SIG-M5 (cell line): Measurements from ENCODE around the gene PLEKHH3.
A peak's percentile ranks its signal among the peaks of the same experiment; 100 is the strongest.

Experiments
- DNase-seq: peaks from one replicate; lab custom pipeline; 2025; lab: John Stamatoyannopoulos, UW

PLEKHH3 gene

DNA sequence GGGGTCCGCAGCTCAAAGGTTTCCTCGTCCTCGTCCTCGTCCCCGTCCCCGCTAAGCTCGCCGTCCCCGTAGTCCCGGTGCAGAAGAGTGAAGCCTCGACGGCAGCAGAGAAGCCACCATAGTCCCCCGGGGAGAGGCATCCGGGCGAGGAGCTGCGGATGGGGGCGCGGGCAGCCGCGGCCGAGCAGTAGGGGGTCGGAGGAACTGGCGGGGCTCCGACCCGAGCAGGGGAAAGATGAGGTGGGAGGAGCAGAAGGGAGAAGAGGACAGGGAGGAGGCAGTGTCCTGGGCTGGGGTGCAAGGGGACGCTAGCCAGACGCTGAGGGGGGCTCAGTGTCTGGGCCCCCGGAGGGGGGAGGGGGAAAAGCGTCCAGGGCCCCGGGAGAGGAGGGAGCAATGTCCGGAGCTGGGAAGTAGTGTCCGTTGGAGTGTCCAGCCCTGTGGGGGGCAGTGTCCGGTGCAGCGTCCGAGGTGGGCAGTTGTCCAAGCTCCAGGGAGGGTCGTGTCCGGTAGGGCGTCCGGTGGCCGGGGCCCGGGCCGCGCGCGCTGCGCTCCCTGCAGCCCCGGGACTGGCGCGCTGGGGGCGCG is at the start of gene PLEKHH3:
Gene PLEKHH3 (minus strand): TSS at position 571 of the 588 bp plus-strand sequence. CDS start 431 bp downstream, at position 140.
- DNase-seq, result no peak

DNA sequence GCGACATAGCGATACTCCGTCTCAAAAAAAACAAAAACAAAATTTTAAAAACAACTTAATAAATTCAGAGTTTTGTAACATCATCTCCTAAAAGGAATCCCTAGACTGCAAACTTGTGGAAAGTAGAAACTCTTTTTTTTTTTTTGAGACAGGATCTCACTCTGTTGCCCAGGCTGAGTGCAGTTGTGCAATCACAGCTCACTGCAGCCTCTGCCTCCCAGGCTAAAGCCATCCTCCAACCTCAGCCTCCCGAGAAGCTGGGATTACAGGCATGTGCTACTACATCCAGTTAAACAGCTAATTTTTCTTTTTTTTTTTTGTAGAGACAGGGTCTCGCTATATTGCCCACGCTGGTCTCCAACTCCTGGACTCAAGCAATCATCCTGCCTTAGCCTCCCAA is 48.3 kb upstream of the PLEKHH3 start:
- DNase-seq, result no peak

DNA sequence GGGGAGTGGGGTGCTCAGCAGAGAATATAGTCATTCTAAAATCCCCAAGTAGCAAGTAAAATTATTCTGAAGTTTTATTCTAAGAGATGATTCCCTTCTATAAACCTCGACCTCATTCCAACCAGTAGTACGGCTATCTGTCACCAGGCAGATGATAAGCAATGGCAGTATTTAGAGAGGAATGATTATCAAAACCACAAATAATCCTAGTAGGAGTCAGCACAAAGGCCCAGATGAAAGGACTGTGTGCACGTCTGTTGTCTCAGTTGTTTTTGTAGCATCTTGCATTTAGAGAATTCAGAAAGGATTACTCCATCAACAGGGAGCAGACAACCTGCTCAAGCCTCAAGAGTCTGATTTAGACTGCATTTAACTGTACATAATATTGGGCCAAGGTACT is 46.8 kb upstream of the PLEKHH3 start:
- DNase-seq, result no peak

DNA sequence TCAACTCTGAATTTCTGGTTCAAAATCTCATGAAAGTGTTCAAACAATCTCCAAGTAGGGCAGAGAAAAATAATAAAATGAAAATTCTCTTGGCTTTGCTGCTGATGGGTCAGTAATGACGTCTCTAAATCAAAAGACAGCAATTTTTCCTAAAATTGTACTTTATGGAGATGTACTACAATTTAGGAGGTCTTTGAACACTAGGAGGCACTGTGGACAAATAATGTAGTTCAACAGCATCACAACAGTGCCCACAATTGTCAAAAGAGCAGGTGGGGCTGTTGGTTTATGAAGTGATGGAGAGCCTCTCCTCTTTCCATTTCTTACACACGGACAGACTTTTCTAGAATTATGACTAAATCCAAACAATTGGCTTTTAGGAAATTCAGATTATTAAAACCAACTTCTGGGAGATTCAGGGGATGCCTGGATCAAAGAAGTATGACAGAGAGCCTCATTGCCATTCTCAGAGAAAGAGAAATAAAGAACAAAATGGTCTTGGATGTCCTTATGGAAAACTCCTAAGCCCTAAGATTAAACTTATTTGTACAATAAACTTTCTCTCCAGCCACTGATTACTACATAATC is 44.3 kb upstream of the PLEKHH3 start:
- DNase-seq, result peak; percentile 17

DNA sequence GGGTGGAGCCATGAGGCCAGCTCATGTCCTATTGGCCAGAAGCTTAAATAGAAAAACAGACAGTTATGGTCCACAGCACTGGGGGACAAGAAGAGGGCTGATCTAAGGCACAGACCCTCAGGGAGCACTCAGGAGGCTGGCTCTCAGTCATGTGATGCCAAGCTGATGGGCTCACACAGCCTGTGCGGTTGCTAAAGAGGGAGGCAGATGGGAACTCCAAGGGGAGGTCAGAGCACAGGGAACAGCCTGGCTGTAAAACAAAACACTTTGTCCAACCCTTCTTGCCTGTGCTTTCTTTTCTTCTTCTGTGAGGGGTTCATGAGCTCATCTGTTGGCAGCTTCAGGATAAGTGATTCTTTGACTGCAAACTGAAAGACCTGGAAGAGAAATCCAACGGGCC is 32.8 kb upstream of the PLEKHH3 start:
- DNase-seq, result no peak

DNA sequence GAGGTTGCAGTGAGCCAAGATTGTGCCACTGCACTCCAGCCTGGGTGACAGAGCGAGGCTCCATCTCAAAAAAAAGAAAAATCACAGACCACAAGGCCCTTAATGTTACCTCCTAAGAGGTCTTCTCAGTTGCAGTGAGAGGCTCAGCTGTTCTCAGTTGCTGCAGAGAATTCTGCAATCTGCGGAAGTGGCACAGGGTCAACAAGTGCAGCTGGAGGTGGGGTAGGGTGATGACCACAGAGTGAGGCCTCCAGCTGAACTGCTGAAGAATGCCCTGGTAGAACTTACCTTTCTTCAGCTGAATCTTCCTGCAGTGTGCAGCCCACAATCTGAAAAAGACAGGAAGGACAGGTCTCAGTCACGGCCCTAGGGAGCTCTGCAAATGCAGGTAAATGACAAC is 31.8 kb upstream of the PLEKHH3 start:
- DNase-seq, result no peak

DNA sequence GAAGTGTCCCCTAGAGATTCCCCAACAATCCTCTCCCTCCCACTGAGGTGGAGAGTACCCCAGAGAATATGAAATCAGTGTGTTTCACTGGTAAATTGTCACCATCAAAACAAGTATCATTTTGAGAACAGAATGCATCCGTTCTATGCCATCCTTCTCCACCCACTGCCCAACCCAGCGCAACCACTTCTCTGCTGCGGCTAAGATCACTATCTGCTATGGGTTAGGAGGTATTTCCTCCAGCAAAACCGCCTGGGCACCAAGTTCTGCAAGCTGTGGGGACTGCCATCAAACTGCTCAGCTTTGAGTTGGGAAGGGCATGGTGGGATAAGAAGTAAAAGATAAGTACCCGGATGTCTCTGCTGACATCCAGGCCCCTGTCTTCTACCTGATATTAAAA is 29.9 kb upstream of the PLEKHH3 start:
- no peak for DNase-seq

DNA sequence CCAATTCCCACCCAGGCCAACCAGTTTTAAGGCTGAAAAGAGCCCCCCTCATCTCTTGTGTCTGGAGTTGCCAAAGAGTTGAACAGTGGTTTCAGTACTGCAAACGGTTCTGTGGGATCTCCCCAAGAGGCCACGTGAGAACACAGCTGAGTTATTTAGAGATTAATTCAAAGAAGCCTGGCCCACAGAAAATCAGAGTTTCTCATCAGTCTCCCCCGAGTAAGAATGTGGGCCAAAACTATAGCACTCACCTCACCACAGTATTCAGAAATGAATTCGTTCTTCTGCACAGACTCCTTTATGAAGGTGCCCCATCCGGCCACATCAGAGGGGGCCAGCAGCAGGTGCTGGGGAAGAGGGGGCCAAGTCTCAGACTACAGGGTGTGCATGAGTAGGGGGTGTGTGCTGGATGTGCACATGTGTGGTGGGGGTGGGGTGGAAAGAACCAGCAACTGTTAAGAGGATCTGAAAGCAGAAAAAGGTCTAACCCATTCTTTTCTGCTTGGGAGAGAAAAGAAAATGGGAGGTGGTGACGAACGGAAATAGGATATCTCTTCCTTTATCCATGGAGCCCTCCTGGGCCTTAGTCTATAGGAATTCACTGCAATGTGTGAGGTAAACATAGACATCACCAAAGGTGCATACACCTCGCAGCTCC is 28.2 kb upstream of the PLEKHH3 start:
- no peak for DNase-seq

DNA sequence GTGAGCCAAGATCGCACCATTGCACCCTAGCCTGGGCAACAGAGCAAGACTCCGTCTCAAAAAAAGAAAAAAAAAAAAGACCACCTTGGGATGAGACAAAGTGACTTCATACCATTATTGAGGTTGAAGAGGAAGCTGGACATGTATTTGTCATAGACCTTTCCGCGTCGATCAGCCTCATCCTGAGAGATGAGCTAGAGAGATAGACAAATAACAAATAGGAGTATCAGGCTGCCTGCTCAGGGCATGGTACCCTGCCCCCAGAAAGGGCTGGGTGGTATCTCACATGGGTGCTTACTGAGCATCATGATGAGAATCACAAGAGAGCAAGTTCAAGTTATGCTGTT is 27.7 kb upstream of the PLEKHH3 start:
- DNase-seq, result no peak

DNA sequence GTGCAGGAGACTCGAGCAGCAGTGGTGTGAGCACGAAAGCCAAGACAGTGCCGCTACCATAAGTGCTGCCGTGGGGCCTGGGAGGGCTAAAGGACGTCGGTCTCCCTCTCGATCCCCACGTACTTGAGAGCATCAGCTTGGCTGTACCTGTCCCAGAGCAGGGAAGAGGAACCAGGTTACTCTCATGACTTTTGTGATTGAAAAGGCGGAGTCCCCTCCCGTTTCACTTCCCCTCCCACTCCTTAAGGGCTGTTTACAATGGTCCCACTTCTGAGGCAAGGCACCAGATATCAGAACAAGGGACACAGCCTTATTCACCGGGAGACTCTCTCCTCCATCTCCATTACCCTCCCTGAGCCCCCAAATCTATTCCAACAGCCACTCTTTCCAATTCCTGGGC is 25.7 kb upstream of the PLEKHH3 start:
- no peak for DNase-seq

- no peak for DNase-seq
Measured at GRCh38 chr17:42700586-42701289, 23.9 kb upstream of the PLEKHH3 start.

- no peak for DNase-seq
Measured at GRCh38 chr17:42699415-42699740, 22.6 kb upstream of the PLEKHH3 start.

DNA sequence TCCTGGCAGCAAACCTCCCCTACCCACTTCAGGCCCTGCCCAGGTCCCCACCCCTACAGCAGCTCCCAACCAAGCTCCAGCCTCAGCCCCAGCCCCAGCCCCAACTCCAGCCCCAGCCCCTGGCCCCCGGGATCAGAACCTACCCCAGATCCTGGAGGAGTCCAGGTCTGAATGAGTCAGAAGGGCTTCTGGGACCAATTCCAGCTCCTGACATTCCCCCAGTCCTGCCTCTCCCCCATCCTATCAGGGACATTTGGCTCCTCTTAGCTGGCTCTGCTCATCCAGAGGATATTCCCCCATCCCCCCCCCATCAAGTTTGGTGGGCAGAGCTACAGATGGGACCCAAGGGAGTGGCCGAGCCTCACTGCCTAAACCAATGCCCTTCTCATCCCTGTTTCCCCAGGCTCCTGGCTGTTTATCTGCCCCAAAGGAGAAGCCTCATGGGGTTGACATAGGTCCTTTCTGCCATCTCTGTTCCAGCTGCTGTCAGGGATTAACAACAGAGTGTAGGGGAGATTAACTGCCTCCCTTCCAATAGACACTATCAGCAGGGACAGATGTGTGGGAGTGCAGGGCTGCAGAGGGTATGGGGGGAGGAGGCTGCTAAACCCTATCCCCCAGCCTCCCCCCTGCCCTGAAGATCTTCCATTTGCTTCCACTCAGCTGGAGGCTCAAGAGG is 22.1 kb upstream of the PLEKHH3 start:
- DNase-seq, result no peak

- no peak for DNase-seq
Measured at GRCh38 chr17:42697108-42697811, 20.5 kb upstream of the PLEKHH3 start.

DNA sequence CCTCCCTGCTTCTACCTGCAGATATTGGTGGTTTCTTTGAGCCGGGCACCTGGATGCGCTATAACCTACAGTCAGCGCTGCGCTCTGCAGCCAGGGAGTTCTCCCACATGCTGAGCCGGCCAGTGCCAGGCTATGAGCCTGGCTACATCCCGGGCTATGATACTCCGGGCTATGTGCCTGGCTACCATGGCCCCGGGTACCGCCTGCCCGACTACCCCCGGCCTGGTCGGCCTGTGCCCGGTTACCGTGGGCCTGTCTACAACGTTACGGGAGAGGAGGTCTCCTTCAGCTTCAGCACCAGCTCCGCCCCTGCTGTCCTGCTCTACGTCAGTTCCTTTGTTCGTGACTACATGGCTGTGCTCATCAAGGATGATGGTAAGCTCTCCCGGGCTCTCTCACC is 18.7 kb upstream of the PLEKHH3 start:
- no peak for DNase-seq

GRCh38 chr17:42694524-42694923 is 17.7 kb upstream of the PLEKHH3 start:
- no peak for DNase-seq

DNA sequence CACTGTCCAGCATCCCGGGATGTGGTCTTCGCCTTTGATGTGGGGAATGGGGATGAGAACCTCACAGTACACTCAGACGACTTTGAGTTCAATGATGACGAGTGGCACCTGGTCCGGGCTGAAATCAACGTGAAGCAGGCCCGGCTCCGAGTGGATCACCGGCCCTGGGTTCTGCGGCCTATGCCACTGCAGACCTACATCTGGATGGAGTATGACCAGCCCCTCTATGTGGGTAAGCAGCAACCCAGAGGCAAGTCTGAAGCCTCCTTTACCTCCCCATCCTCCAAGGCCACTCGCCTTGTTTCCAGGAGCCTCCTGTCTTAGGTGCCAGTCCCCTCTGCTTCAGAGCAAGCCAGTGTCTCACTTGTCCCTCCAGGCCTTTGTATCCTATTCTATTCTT is 15.7 kb upstream of the PLEKHH3 start:
- DNase-seq, result no peak

DNA sequence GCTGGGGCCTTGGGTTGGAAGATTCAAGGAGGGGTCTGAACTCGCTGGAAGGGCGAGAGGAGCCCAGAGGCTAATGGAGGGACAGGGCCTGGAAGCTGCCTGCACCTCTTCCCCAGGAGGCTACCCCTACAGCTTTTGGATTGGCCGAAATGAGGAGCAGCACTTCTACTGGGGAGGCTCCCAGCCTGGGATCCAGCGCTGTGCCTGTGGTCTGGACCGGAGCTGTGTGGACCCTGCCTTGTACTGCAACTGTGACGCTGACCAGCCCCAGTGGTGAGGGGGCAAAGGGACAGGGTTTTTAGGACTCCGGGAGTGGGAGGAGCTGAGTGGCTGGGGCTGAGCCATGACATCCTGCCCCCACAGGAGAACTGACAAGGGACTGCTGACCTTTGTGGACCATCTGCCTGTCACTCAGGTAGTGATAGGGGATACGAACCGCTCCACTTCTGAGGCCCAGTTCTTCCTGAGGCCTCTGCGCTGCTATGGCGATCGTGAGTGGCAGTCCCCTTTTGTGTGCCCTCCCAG is 14.3 kb upstream of the PLEKHH3 start:
- DNase-seq, result no peak

GRCh38 chr17:42690596-42690995 is 13.8 kb upstream of the PLEKHH3 start:
- no peak for DNase-seq

DNA sequence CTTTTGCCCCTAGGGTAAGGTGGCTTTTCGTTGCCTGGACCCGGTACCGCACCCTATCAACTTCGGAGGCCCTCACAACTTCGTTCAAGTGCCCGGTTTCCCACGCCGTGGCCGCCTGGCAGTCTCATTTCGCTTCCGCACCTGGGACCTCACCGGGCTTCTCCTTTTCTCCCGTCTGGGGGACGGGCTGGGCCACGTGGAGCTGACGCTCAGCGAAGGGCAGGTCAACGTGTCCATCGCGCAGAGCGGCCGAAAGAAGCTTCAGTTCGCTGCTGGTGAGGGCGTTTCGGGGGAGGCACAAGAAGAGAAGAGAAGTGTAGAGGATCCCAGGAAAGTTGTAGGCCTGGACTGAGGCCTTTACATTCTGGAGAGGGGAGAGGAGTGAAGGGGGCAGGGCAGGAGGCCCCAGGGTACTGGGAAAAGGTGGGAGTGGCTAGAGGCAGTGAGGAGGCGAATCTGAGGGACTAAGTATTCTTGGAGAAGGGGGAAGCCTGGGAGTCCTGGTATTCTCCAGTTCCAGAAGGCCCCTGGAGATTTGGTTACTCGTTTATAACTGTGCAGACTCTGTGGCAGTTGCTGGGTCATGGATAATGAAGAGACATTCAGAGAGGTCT is 11.0 kb upstream of the PLEKHH3 start:
- DNase-seq, result no peak

DNA sequence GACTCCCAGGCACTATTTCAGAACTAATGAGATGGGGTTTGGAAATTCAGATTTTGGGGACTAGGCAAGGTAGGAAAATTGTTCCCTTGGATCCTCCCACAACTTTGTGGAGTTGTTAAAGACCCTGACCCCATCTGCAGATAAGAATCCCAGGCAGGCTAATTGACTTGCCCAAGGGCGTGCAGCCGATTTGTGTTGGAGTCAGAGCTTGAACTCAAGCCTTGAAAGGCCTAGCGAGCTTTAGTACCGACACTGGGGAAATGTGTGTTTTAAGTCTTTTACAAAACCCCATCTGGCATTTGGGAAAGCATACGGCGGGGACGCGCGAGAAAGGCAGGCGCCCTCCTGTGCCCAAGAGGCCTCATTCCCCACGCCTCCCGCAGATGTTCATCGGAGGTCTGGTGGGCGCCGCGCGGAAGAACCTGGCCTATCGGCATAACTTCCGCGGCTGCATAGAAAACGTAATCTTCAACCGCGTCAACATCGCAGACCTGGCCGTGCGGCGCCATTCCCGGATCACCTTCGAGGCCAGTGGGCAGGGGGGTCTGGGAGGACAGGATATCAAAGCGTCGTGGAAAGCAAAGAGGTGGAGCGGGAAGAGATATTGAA is 9.8 kb upstream of the PLEKHH3 start:
- no peak for DNase-seq
